GM04504 (cell line): ENCODE results near the gene ABCG1.
"Not testable (repeated sequence)": the region's sequence is repeated elsewhere in the genome, so short reads cannot be mapped to it uniquely, and the experiment has no call there.

ENCODE experiments used
- DNase-seq: peaks from one replicate; pipeline ENCODE4 v3.0.0-alpha.2; 2012; ENCODE audit warnings: low read depth

The ABCG1 gene

GRCh38 chr21:42291751-42292562 lies 73.0 kb downstream of the ABCG1 start:
- DNase-seq, result no peak

GRCh38 chr21:42292563-42293142 lies 73.7 kb downstream of the ABCG1 start:
- not testable (repeated sequence) for DNase-seq

- no peak for DNase-seq
Observed at GRCh38 chr21:42293649-42294272, 74.8 kb downstream of the ABCG1 start.

GRCh38 chr21:42294273-42294880 lies 75.4 kb downstream of the ABCG1 start:
- DNase-seq, result no peak

- no peak for DNase-seq
Observed at GRCh38 chr21:42295845-42296244, 76.9 kb downstream of the ABCG1 start.

- DNase-seq, result no peak
Observed at GRCh38 chr21:42296501-42296900, 77.6 kb downstream of the ABCG1 start.

GRCh38 chr21:42297377-42297776 lies 78.4 kb downstream of the ABCG1 start:
- no peak for DNase-seq

- no peak for DNase-seq
Observed at GRCh38 chr21:42298237-42298636, 79.3 kb downstream of the ABCG1 start.

- no peak for DNase-seq
Observed at GRCh38 chr21:42298657-42299056, 79.7 kb downstream of the ABCG1 start.

GRCh38 chr21:42299324-42300044 lies 80.5 kb downstream of the ABCG1 start:
- DNase-seq, result no peak

GRCh38 chr21:42300045-42300583 lies 81.2 kb downstream of the ABCG1 start:
- no peak for DNase-seq

GRCh38 chr21:42300956-42301355 lies 82.0 kb downstream of the ABCG1 start:
- DNase-seq, result no peak

- DNase-seq, result no peak
Observed at GRCh38 chr21:42301371-42302075, 82.6 kb downstream of the ABCG1 start.

- no peak for DNase-seq
Observed at GRCh38 chr21:42302076-42302650, 83.2 kb downstream of the ABCG1 start.

GRCh38 chr21:42302794-42303193 lies 83.9 kb downstream of the ABCG1 start:
- no peak for DNase-seq

GRCh38 chr21:42303443-42303842 lies 84.5 kb downstream of the ABCG1 start:
- no peak for DNase-seq

GRCh38 chr21:42304556-42305454 lies 85.9 kb downstream of the ABCG1 start:
- no peak for DNase-seq

- DNase-seq, result no peak
Observed at GRCh38 chr21:42305707-42306147, 86.8 kb downstream of the ABCG1 start.

- DNase-seq, result no peak
Observed at GRCh38 chr21:42306366-42307035, 87.6 kb downstream of the ABCG1 start.
